PC-3 (cell line): ENCODE data around the gene PRIMA1.

ENCODE experiments used
- EZH2phosphoT487 ChIP-seq: fragments of 300-600 bp; sonication (generic); IDR thresholded peaks from 2 replicates; pipeline ENCODE4 v1.6.1; 2018; ENCODE audit warnings: mild to moderate bottlenecking, antibody characterized with exemption, low read length, borderline replicate concordance
- TF ChIP-seq, protein P1 (sequence below): fragments of 300-600 bp; sonication (generic); conservative IDR thresholded peaks from 2 replicates; pipeline ENCODE4 v1.5.1; 2017; ENCODE audit warnings: antibody characterized with exemption, low read depth, mild to moderate bottlenecking, low read length

DNA sequence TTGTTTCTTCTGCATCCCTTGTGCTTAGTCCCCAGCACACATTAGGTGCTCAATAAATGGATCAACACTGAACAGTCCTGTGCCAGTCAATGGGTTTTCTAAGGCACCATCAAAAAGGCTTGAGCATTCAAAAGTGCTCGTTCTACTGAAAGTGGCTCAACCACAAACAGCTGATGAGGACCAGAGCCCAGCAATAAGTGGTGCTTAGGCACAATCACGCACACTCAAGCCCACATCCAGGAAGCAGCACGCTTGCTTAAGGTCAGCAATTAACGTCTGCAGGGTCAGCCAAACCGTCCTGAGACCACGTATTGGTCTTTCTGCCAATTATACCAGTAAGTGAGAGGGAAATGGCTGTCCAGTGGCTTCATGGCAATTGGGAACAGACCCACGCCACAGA is 56.5 kb downstream of the PRIMA1 start:
- TF ChIP-seq, protein P1, sequence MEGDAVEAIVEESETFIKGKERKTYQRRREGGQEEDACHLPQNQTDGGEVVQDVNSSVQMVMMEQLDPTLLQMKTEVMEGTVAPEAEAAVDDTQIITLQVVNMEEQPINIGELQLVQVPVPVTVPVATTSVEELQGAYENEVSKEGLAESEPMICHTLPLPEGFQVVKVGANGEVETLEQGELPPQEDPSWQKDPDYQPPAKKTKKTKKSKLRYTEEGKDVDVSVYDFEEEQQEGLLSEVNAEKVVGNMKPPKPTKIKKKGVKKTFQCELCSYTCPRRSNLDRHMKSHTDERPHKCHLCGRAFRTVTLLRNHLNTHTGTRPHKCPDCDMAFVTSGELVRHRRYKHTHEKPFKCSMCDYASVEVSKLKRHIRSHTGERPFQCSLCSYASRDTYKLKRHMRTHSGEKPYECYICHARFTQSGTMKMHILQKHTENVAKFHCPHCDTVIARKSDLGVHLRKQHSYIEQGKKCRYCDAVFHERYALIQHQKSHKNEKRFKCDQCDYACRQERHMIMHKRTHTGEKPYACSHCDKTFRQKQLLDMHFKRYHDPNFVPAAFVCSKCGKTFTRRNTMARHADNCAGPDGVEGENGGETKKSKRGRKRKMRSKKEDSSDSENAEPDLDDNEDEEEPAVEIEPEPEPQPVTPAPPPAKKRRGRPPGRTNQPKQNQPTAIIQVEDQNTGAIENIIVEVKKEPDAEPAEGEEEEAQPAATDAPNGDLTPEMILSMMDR, result no peak
- TF ChIP-seq EZH2phosphoT487, result no peak
